Measurements from ENCODE around the gene RPAP2.

- TF ChIP-seq POLR2A (IDR thresholded peaks at IDR 0.05; ENCODE audit: low read length) (no peak), GATA1 (IDR thresholded peaks at IDR 0.05; ENCODE audit: low read depth, low read length) (no peak)
Observed at GRCh38 chr1:92326681-92327080, 27.8 kb downstream of the RPAP2 start.

Measured in erythroblast (primary cell).